Stimulated activated CD4-positive, alpha-beta T cell treated with anti-CD3 and anti-CD28 coated beads, Interleukin-15, amount 100 ng/mL, for 24 hours (primary cell): ENCODE data around the gene TGIF2.
"Not testable (repeated sequence)": the region's sequence is repeated elsewhere in the genome, so short reads cannot be mapped to it uniquely, and the experiment has no call there.

Source experiments
- DNase-seq: peaks from one replicate; pipeline ENCODE4 v3.0.0-alpha.2; 2020

TGIF2 gene

DNA sequence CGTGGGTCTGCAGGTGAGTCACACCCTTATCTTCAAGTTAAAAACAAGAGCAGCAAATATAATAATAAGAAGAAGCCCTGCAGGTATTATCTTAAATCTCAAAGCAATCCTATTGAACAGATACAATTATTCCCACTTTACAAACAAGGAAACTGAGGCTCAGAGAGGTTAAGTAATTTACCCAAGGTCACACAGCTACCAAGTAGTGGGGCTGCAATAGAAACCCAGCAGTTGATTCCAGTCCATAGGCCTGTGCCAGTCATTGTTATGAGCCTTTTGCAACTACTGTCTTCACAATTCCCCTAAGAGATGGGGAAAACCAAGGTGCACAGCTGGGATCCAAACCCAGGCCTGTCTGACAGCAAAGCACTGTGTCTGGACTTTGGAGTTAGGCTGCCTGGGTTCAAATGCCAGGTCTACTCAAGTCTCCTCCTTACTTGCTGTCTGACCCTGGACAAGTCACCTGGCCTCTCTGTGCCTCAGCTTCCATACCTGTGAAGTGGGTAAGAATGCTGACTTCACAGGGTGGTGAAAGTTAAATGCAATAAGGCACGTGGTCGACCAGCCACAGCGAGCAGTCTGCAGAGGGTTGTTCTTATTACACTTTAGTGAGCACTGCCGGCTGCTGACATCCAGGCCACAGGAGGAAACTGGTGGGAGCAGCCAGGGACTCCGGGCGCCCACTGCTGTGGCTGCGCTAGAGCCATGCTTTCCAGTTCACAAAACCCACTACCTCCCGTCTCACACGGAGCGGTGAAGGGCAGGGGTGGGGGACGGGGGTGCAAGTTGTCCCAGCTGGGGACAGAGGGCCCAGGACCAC, 26.0 kb upstream of the TGIF2 start:
- DNase-seq, result no peak

DNA sequence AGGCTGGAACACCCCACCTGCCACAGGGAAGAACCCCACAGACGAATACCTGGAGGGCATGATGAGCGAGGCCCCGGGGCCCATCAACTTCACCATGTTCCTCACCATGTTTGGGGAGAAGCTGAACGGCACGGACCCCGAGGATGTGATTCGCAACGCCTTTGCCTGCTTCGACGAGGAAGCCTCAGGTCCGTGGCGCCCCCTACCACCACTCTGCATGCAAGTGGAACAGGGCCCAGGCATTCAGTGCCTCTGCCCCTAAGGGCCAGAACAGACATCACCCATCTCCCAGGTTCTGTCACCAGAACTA, 25.4 kb upstream of the TGIF2 start:
- peak; percentile 15 for DNase-seq

- DNase-seq, result no peak
Observed at GRCh38 chr20:36548704-36549627, 24.4 kb upstream of the TGIF2 start.

- DNase-seq, result no peak
Observed at GRCh38 chr20:36549628-36549941, 23.8 kb upstream of the TGIF2 start.

GRCh38 chr20:36549942-36550789, 23.2 kb upstream of the TGIF2 start:
- DNase-seq, result no peak

- no peak for DNase-seq
Observed at GRCh38 chr20:36550790-36551299, 22.6 kb upstream of the TGIF2 start.

DNA sequence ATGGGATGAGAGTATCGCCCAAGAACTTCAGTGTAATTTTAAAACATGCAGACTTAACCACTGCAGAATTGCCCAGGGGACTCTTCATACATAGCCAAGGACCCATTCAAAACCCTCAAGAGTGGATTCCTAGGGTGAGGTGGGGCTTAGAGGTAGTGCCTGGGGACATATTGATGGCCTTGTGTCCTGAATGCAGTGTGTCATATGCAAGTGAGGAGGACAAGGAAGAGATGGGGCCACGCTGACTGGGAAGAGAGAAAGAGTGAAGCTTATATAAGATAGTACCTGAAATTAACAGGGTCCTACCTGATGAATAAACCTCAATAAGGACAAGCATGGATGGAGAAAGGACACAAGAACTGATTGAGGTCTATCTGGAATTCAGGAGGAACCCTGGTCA, 18.1 kb upstream of the TGIF2 start:
- DNase-seq, result no peak

DNA sequence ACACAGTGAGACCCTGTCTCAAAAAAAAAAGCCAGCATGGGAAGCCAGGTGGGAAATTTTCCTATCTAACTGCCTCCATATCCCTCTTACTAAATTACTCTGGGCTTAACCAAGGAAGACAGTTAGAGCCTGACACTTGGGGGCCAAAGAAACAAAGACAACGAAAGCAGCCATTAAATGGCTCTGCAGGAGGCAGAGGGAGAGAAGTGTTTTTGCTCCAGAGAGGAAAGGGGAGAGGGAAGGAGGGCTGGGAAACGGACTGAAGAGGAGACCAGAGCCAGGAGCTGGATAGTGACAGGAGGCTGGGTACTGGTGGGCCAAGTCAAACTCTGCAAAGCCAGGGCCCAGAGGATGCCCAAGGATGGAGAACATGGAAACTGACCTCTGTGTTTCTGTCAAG, 10.7 kb upstream of the TGIF2 start:
- no peak for DNase-seq

GRCh38 chr20:36563374-36563773, 10.0 kb upstream of the TGIF2 start:
- DNase-seq, result no peak

- DNase-seq, result not testable (repeated sequence)
Observed at GRCh38 chr20:36564078-36564725, 9.2 kb upstream of the TGIF2 start.

DNA sequence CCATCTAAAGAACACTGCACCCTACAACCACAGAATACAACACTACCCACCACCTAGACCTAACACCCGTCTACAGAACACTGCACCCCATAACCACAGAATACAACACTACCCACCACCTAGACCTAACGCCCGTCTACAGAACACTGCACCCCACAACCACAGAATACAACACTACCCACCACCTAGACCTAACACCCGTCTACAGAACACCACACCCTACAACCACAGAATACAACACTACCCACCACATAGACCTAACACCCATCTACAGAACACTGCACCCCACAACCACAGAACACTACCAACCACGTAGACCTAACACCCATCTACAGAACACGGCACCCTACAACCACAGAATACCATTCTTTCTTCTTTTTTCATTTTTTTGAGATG, 8.7 kb upstream of the TGIF2 start:
- DNase-seq, result not testable (repeated sequence)

DNA sequence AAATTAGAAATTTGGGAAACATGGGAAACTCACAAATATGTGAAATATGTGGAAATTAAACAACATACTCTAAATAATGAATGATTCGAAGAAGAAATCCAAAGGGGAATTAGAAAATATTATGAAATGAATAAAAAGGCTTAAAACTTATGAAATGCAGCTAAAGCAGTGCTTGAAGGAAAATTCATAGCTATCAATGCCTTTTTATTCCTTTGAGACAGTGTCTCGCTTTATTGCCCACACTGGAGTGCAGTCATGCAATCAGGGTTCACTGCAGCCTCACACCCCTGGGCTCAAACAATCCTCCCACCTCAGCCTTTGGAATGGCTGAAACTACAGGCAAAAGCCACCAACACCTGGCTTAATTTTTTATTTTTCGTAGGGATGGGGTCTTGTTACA, 7.9 kb upstream of the TGIF2 start:
- DNase-seq, result no peak

GRCh38 chr20:36569847-36570429, 3.5 kb upstream of the TGIF2 start:
- no peak for DNase-seq

- no peak for DNase-seq
Observed at GRCh38 chr20:36571564-36572504, 1.6 kb upstream of the TGIF2 start.

GRCh38 chr20:36572701-36573102, 695 bp upstream of the TGIF2 start:
- DNase-seq, result peak; percentile 77

DNA sequence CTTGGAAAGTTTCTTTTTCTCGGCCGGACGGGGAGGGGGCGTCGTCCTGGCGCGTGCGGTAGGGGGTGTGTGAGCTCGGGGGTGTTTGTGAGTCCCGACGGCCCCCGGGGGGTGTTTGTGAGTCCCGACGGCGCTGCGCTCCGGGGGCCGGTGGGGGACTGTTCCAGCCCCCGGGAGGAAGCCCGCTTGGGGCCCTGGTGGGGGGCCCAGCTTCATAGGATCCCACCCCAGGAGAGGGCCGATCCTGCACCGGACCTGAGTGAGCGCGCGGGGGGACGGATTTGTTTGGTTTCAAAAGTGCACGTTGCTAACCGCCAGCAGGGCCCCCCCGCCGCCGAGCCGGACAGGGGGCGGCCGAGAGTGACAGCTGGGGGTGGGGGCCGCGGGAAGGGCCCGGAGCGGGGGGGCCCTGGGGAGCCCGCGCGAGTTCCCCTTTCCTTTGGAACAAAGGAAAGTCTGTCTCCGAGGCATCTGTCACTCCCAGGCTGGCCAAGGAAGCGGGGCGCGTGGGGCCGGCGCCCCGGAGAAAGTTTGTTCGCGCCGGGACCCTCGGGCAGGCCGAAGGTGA, 485 bp downstream of the TGIF2 start:
- DNase-seq, result peak; percentile 36

DNA sequence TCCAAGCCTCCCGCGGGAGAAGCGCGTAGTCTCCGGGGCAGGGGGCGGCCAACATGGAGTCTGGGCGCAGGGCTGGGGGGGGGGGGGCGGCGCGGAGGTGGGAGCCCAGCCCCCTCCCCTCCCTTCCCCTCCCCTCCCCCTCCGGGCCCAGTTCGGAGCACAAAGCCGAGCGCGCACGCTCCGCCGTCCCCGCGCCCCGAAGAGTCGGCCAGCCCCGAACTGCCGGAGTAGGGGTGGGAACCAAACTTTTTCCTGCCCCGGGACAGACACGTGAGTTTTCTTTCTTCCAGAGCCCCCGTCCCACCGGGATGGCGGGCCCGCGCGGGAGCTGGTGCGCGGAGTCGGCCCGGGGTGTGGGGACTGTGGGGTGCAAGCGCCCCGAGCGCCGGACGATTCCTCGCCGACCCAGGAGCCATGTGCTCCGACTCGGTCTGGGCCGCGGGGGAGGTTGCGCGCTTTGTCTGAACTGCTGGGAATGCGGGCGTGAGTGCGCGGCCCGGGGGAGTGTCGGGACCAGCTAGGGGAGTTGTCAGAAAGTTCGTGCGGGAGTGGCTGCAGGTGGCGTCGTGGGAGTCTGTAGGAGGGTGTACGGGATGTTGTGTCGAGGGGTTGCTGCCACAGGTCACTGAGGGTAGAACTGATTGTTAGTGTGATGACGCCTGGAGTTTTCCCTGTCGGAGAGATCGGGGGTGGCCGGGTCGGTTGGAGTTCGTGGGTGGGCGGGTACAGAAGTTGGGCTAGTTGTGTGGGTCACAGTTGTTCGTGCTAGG, 1.2 kb downstream of the TGIF2 start:
- DNase-seq, result peak; percentile 68

- no peak for DNase-seq
Observed at GRCh38 chr20:36576081-36576445, 2.7 kb downstream of the TGIF2 start.

GRCh38 chr20:36578356-36579041, 5.1 kb downstream of the TGIF2 start:
- no peak for DNase-seq
